ENCODE measurements around the gene PIP4K2C.

The PIP4K2C gene

DNA sequence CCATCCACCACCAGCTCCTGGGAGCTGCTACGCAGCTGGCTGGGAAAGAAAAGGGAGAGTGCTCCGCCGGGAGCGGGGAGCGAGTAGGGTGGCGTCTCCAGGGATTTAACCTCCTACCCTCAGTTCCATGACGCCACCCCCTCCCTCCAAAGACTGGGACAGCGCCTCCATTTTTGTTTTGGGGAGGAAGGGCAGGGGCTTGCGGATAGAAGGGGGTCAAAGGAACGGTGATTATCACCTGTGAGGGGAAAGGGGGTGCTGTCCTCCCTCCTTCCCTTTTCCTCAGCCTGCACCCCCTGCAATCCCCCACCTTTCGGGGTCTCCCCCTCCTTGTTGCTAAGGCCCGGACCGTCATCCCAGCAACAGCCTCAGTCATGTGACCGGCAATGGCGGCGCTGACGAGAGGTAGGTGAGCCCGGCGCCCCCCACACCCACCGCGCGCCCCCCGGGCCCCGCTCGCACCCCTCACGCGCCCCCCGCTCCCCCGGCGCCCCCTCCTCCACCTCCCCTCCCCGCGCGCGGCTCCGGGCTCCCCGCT lies 13.5 kb downstream of the PIP4K2C start, which contains the start of gene DTX3:
Gene DTX3, plus strand, starts transcription at position 371 of the 538 bp plus-strand sequence. CDS start 1,694 bp downstream, outside the sequence.
- Histone ChIP-seq H3K27ac (ENCODE audit: low read depth, low read length) (peak within 1 kb of the TSS; percentile 68), H3K27me3 (ENCODE audit: insufficient read depth, low read length) (no peaks in the 10 kb centered on the region), H3K4me3 (ENCODE audit: low read length) (peak within 1 kb of the TSS; percentile 76), H3K9me3 (ENCODE audit: insufficient read depth, low read depth, low read length) (no peaks in the 10 kb centered on the region), H3K9ac (ENCODE audit: low read depth, low read length) (peak within 1 kb of the TSS; percentile 80), H3K4me1 (ENCODE audit: insufficient read depth, low read length) (peaks cover 20% of the 10 kb centered on the region), H3K36me3 (ENCODE audit: insufficient read depth, low read length) (peaks cover 41% of the 10 kb centered on the region)
- WGBS: 0% methylated on average over 17 of the region's 36 CpGs

DNA sequence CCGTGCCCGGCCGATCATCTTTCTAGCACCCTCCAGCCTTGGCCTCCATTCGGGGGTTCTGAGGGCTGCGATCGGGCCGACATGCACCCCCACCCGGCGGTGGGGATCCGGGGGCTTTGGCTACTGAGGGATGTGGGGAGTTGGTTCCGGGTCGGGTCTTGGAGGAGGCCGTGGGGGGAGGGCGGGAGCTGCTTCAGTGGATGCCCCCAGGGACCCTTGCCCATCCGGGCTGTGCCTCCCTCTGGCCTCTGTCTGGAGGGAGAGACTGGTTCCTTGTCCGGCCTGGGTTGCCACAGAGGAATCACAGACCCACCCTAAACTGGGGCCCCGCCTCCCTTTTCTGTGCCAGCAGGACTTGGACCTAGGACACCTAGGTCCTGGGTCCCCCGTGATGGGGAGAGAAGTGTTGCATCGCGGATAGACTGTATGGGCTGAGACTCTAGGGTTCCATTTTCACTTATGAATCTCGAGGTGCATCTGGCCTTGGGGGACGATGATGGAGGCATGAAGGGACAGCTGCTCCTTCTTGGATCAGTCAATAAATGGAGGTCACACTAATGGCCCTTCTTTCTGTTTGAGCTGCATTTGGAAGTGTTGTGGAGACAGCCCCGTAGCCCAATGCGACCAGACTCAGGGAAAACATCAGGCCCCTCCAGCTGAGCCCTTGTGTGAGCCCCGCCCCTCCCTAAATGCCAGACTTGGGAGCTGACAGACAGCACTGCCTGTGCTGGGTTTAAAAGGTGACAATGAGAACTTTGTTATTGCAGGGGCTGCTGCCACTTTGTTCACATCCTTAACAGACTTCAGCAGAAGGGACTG lies 14.2 kb downstream of the PIP4K2C start:
- Histone ChIP-seq H3K9ac (ENCODE audit: low read depth, low read length) (peak overlapping the region; percentile 70), H3K4me1 (ENCODE audit: insufficient read depth, low read length) (peaks cover 20% of the 10 kb centered on the region), H3K27me3 (ENCODE audit: insufficient read depth, low read length) (no peaks in the 10 kb centered on the region), H3K27ac (ENCODE audit: low read depth, low read length) (no peak overlapping the region), H3K36me3 (ENCODE audit: insufficient read depth, low read length) (peaks cover 35% of the 10 kb centered on the region), H3K9me3 (ENCODE audit: insufficient read depth, low read depth, low read length) (no peaks in the 10 kb centered on the region), H3K4me3 (ENCODE audit: low read length) (peak overlapping the region; percentile 76)
- WGBS: 4% methylated on average over 25 of the region's 25 CpGs

DNA sequence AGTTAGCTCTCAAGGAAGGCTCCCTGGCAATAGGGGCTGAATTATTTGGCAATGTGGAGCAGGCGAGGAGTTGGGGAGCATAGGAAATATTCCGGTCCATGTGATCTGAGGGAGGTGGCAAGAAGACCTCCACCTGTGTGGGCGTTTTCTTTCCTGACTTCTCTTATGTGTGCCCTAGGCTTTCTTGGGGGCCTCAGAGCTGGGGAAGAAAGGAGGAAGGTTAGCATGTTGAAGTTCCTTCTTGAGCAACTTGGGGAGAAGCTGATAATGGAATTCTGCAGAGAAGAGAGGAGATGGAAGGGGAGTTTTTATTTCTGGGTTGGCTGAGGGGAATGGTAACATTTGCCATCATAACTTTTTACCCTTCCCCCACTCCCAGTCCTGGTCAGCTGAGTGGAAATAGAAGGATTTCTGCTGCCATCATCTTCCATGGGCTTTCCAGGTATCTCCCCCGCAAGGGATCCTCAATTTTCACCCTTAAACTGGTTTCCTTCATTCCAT lies 14.9 kb downstream of the PIP4K2C start:
- H3K4me3 ChIP-seq (ENCODE audit: low read length): peak overlapping the region; percentile 76
- WGBS: 70% methylated on average over 4 of the region's 4 CpGs
- H3K9me3 ChIP-seq (ENCODE audit: insufficient read depth, low read depth, low read length): no peaks in the 10 kb centered on the region
- no peak overlapping the region for H3K27ac ChIP-seq (ENCODE audit: low read depth, low read length)
- peaks cover 30% of the 10 kb centered on the region for H3K36me3 ChIP-seq (ENCODE audit: insufficient read depth, low read length)
- H3K9ac ChIP-seq (ENCODE audit: low read depth, low read length): no peak overlapping the region
- peaks cover 20% of the 10 kb centered on the region for H3K4me1 ChIP-seq (ENCODE audit: insufficient read depth, low read length)
- peaks cover 6% of the 10 kb centered on the region for H3K27me3 ChIP-seq (ENCODE audit: insufficient read depth, low read length)

DNA sequence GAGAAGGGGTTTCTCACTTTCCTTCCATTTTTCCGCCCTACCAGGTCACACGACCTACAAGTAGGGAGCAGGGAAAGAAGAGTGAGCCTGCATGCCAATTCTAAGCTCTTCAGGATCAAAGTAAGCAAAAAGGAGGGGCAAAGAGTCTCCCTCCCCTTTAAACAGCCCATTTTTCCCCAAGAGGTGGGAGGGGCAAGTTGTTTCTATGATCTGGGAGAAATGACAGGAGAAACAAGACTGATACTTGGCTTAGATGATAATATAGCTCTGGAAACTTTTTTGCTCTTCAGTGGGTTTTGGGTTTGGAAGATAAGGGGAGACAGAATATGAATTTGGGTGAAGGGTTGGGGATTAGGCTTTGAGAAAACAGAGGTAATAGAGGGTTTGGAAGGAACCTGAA lies 15.4 kb downstream of the PIP4K2C start:
- peaks cover 25% of the 10 kb centered on the region for H3K36me3 ChIP-seq (ENCODE audit: insufficient read depth, low read length)
- H3K4me3 ChIP-seq (ENCODE audit: low read length): no peak overlapping the region
- H3K9ac ChIP-seq (ENCODE audit: low read depth, low read length): no peak overlapping the region
- H3K27ac ChIP-seq (ENCODE audit: low read depth, low read length): no peak overlapping the region
- WGBS: 93% methylated on average over 2 of the region's 2 CpGs
- peaks cover 20% of the 10 kb centered on the region for H3K4me1 ChIP-seq (ENCODE audit: insufficient read depth, low read length)
- H3K27me3 ChIP-seq (ENCODE audit: insufficient read depth, low read length): peaks cover 8% of the 10 kb centered on the region
- H3K9me3 ChIP-seq (ENCODE audit: insufficient read depth, low read depth, low read length): no peaks in the 10 kb centered on the region

DNA sequence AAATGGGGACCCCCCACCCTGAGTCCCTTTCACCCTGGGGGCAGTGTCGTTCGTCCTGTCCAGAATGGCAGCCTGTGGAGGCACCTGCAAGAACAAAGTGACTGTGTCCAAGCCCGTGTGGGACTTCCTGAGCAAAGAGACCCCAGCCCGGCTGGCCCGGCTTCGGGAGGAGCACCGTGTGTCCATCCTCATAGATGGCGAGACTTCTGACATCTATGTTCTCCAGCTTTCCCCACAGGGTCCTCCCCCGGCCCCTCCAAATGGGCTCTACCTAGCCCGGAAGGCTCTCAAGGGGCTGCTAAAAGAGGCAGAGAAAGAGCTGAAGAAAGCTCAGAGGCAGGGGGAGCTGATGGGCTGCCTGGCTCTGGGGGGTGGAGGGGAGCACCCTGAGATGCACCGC lies 15.8 kb downstream of the PIP4K2C start:
- Histone ChIP-seq H3K27ac (ENCODE audit: low read depth, low read length) (no peak overlapping the region), H3K9ac (ENCODE audit: low read depth, low read length) (no peak overlapping the region), H3K9me3 (ENCODE audit: insufficient read depth, low read depth, low read length) (no peaks in the 10 kb centered on the region), H3K4me3 (ENCODE audit: low read length) (no peak overlapping the region), H3K27me3 (ENCODE audit: insufficient read depth, low read length) (peaks cover 8% of the 10 kb centered on the region), H3K36me3 (ENCODE audit: insufficient read depth, low read length) (peaks cover 21% of the 10 kb centered on the region), H3K4me1 (ENCODE audit: insufficient read depth, low read length) (peaks cover 20% of the 10 kb centered on the region)
- WGBS: 92% methylated on average over 11 of the region's 11 CpGs

DNA sequence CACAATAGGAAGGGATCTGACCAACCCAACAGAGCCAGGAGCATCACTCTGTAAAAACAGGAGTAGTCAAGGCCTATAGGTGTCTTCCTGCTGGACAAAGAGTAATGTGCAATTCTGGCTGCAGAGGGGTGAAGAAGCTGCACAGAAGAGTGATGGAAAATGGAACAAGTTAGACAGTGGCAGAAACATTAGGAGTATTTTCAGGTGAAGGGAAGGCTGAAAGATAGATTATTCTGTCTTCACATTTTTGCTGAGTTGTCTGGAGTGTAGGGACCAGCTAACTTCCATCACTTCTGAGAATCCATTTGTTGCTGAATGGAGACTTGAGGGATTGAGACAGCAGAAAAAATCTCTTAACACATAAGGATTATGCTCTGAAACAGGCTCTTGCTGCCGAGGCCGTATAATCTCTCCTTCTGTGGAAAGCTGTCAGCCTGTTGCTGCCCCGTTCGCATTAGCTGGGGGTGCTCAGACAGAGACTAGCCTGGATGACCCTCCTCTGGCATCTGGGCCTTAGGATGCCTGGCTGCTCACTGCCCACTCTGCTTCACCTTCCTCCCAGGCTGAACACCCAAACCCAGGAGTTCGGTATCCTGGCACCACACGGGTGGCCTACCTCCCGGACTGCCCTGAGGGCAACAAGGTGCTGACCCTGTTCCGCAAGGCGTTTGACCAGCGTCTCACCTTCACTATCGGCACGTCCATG lies 17.1 kb downstream of the PIP4K2C start:
- Histone ChIP-seq H3K36me3 (ENCODE audit: insufficient read depth, low read length) (peaks cover 13% of the 10 kb centered on the region), H3K27me3 (ENCODE audit: insufficient read depth, low read length) (peaks cover 21% of the 10 kb centered on the region), H3K4me3 (ENCODE audit: low read length) (no peak overlapping the region), H3K9me3 (ENCODE audit: insufficient read depth, low read depth, low read length) (no peaks in the 10 kb centered on the region), H3K4me1 (ENCODE audit: insufficient read depth, low read length) (peaks cover 27% of the 10 kb centered on the region), H3K27ac (ENCODE audit: low read depth, low read length) (no peak overlapping the region), H3K9ac (ENCODE audit: low read depth, low read length) (no peak overlapping the region)
- 91% methylated on average over 12 of the region's 12 CpGs for WGBS

DNA sequence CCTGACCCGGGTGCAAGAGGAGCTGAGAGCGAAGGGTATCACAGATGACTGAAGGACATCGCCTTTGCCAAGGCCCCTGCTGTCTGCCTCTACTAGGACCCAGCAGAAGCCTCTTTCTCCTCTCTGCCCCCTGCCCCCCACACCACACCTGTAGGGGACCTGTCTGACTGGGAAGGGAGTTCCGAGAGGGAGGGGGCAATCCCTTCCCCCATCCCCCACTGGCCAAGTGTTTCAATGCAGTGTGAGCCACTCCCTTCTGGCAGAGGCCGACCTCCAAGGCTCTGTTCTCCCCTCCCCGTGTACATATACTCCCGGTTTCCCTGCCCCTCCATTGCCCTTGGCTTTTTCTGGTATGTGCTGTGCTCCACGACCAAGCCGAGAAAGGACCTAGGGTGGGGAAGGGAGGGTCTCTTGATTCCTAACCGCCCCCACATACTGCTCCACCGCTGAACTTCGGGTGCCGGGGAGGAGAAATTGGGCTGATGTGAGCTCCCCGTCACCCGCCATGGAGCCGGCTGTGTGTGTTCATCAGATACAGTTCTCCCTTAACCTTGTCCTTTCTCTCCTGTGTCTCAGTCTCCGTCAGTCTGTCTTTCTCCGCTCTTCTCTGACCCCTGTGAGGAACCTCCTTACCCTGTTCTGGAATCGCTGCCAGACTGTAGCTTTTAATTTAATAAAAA lies 18.2 kb downstream of the PIP4K2C start:
- Histone ChIP-seq H3K4me3 (ENCODE audit: low read length) (peak overlapping the region; percentile 78), H3K4me1 (ENCODE audit: insufficient read depth, low read length) (peaks cover 22% of the 10 kb centered on the region), H3K27ac (ENCODE audit: low read depth, low read length) (peak overlapping the region; percentile 35; the same call in 1 of the 2 replicates), H3K9ac (ENCODE audit: low read depth, low read length) (no peak overlapping the region), H3K27me3 (ENCODE audit: insufficient read depth, low read length) (peaks cover 23% of the 10 kb centered on the region), H3K36me3 (ENCODE audit: insufficient read depth, low read length) (peaks cover 13% of the 10 kb centered on the region), H3K9me3 (ENCODE audit: insufficient read depth, low read depth, low read length) (no peaks in the 10 kb centered on the region)
- WGBS: 32% methylated on average over 16 of the region's 19 CpGs

DNA sequence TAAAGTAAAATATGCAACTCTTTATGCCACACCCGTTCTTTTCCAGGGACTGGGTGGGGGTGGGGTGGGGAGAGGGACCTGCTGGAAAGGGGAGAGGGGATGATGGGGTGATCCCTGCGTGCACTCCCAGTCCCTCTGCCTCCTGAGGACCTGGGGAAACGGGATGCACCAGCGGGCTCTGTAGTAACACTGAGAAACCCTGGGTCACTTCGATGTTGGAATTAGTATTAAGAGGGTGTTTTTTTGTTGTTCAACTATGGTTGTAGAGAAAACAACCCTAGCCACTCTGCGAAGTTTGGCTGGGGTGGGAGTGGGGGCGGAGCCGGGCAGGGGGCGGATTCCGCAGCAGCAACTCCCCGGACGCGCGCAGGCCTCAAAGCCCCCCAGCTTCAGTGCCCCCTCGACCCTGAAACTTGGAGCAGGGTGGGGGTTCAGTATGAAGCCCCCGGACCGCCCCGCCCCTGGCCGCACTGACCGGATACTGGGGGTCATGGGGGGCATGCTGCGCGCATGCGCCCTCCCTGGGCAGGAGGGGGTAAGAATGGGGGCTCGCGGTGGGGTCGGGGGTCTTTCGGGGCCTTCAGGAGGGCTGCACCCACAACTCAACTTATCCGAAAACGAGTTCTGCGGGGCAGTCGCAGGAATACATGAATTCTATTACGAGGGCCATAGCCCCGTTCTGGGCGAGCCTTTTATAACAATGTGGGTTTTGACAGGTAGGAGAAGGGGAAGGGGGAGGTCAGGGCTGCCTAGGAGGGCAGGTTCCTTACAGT lies 19.0 kb downstream of the PIP4K2C start:
- no peaks in the 10 kb centered on the region for H3K9me3 ChIP-seq (ENCODE audit: insufficient read depth, low read depth, low read length)
- no peak overlapping the region; the same call in 1 of the 2 replicates for H3K27ac ChIP-seq (ENCODE audit: low read depth, low read length)
- H3K4me1 ChIP-seq (ENCODE audit: insufficient read depth, low read length): peaks cover 22% of the 10 kb centered on the region
- WGBS: 2% methylated on average over 34 of the region's 34 CpGs
- H3K4me3 ChIP-seq (ENCODE audit: low read length): peak overlapping the region; percentile 78
- H3K36me3 ChIP-seq (ENCODE audit: insufficient read depth, low read length): peaks cover 18% of the 10 kb centered on the region
- no peak overlapping the region for H3K9ac ChIP-seq (ENCODE audit: low read depth, low read length)
- peaks cover 26% of the 10 kb centered on the region for H3K27me3 ChIP-seq (ENCODE audit: insufficient read depth, low read length)

DNA sequence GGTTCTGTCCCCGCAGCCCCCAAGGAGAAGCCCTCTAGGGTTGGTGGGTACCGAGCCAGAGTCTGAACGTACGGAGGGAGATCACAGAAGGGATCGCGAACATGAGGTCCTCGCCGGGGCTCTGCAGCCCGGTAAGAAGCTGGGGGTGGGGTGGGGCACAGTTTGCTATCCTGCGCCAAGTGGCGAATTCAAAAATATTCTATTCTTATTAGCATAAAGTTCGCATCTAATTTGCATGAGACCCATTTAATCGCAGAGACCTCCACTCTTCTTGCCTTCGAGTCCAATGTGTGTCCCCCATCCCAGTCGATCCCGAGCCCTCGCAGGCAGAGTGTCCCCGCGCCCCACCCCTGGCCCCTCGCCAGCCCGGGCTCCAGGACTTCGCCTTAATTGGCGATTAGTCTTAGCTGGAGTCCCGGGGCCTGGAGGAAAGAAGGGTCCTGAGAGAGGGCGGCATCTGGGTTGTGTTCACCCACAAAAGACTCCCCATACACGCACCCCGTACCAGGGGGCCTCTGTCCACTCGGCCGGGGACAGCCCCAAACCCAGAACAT lies 19.6 kb downstream of the PIP4K2C start:
- Histone ChIP-seq H3K36me3 (ENCODE audit: insufficient read depth, low read length) (peaks cover 25% of the 10 kb centered on the region), H3K9me3 (ENCODE audit: insufficient read depth, low read depth, low read length) (no peaks in the 10 kb centered on the region), H3K4me1 (ENCODE audit: insufficient read depth, low read length) (peaks cover 21% of the 10 kb centered on the region), H3K9ac (ENCODE audit: low read depth, low read length) (no peak overlapping the region), H3K4me3 (ENCODE audit: low read length) (peak overlapping the region; percentile 78), H3K27me3 (ENCODE audit: insufficient read depth, low read length) (peaks cover 33% of the 10 kb centered on the region), H3K27ac (ENCODE audit: low read depth, low read length) (no peak overlapping the region)
- under 1% methylated on average over 29 of the region's 29 CpGs for WGBS

Measured in HUES64 (cell line).